Measurements from ENCODE around the gene NPLOC4. TPM values are rescaled to one million over a fixed set of nuclear protein-coding genes. Genes with fewer than 3 reads are reported as not detected.

NPLOC4 gene
- total and polyA plus RNA-seq, 2 of the 8 experiments (the other 6 are each of a cell fraction or from before 2014, with no cell fraction given): 70.7 to 92.7 TPM

- H3K4me2 ChIP-seq (ENCODE audit: insufficient read depth in 1 of 2, low read depth in 2 of 2, low read length in 2 of 2): no peak overlapping the region
- H2BK15ac ChIP-seq (ENCODE audit: low read length): no peak overlapping the region
- no peak for FAIRE-seq
- H4K8ac ChIP-seq (ENCODE audit: extremely low read depth, insufficient read depth, low read length): peak overlapping the region; percentile 17; the same call in 1 of the 2 replicates
- no peak overlapping the region for H2BK12ac ChIP-seq (ENCODE audit: low read depth, low read length)
- H3K4me1 ChIP-seq (replicated peaks in 1 of 4; ENCODE audit: control insufficient read depth in 3 of 4, insufficient read depth in 4 of 4, low read length in 3 of 4): peaks cover 3 to 14% (median 7%) of the 10 kb centered on the region in 4 experiments; a peak in 6 of 7 replicates
- H4K91ac ChIP-seq (replicated peaks; ENCODE audit: insufficient read length, low read length): no peak overlapping the region
- DNase-seq (ENCODE audit: low read depth in 1 of 2, low spot score in 2 of 2): no peak
- no peak overlapping the region for H2BK120ac ChIP-seq (replicated peaks; ENCODE audit: low read depth, low read length)
- H3K27ac ChIP-seq (ENCODE audit: low read depth, low read length): no peak overlapping the region
- ChIA-PET CTCF (ENCODE audit: partially characterized antibody) (interaction anchor here (1.6 to 3.1 kb wide), 2 partner anchors 11 to 16 kb away, joined by 5 to 20 read pairs; partner anchors contain the start of gene MRPL12), POLR2A (ENCODE audit: partially characterized antibody) (interaction anchor here (4.0 to 28.4 kb wide), 3 partner anchors 8 to 23 kb away, joined by 65 to 436 read pairs (median 100); partner anchors contain the start of genes CCDC137, MRPL12, OXLD1 and SLC25A10)
- no peak overlapping the region for H3K4ac ChIP-seq (replicated peaks; ENCODE audit: insufficient read length, low read depth, low read length)
- H4K5ac ChIP-seq (ENCODE audit: insufficient read length, low read depth, low read length): no peak overlapping the region
- no peak overlapping the region for H3K14ac ChIP-seq (ENCODE audit: insufficient read length)
- H2BK20ac ChIP-seq (ENCODE audit: low read length): no peak overlapping the region
- H3K4me3 ChIP-seq (ENCODE audit: extremely low read depth in 1 of 4, insufficient read depth in 2 of 4, low read depth in 3 of 4, low read length in 4 of 4): no peak overlapping the region
- H3K18ac ChIP-seq (ENCODE audit: extremely low read depth, low read length): no peak overlapping the region
- peaks cover 2 to 36% (median 18%) of the 10 kb centered on the region in 4 experiments; a peak in 6 of 8 replicates for H3K36me3 ChIP-seq (ENCODE audit: control insufficient read depth in 2 of 4, insufficient read depth in 4 of 4, low read length in 3 of 4)
- peaks cover 0 to 30% of the 10 kb centered on the region in 2 experiments for H4K20me1 ChIP-seq (replicated peaks in 1 of 2; ENCODE audit: control insufficient read depth in 1 of 2, insufficient read depth in 2 of 2, low read length in 2 of 2)
- peaks cover 15% of the 10 kb centered on the region for H3K79me1 ChIP-seq (ENCODE audit: low read depth, low read length)
- H3K9me3 ChIP-seq (ENCODE audit: insufficient read depth in 2 of 2, low read depth in 1 of 2, low read length in 1 of 2): no peaks in the 10 kb centered on the region
- peaks cover 12% of the 10 kb centered on the region for H3K23me2 ChIP-seq (ENCODE audit: low read depth, low read length)
- no peak overlapping the region for H3K9ac ChIP-seq (replicated peaks in 1 of 4; ENCODE audit: extremely low read depth in 1 of 4, low read depth in 3 of 4, low read length in 3 of 4)
- H3K56ac ChIP-seq (replicated peaks; ENCODE audit: insufficient read length, low read depth, low read length): no peak overlapping the region
- H2AK5ac ChIP-seq (ENCODE audit: low read depth, low read length): no peak overlapping the region
- 92% methylated on average over 15 of the region's 20 CpGs; no CpG with 5 or more reads in 1 of the 2 experiments for WGBS, 2 experiments (ENCODE audit: extremely low coverage in 1 of 2, insufficient coverage in 1 of 2, insufficient read length in 1 of 2, insufficient replicate concordance in 2 of 2, low coverage in 1 of 2, low lambda C conversion rate in 2 of 2, missing lambda C conversion rate in 1 of 2)
- H3K27me3 ChIP-seq (replicated peaks in 1 of 4; ENCODE audit: control insufficient read depth in 3 of 4, extremely low read depth in 1 of 4, insufficient read depth in 3 of 4, low read length in 3 of 4): no peaks in the 10 kb centered on the region
- H2BK5ac ChIP-seq (ENCODE audit: low read depth, low read length): no peak overlapping the region
- H2AFZ ChIP-seq (ENCODE audit: low read length): no peak overlapping the region
- no peak overlapping the region for H3K23ac ChIP-seq (ENCODE audit: insufficient read length)
- H3K79me2 ChIP-seq (ENCODE audit: control insufficient read depth in 1 of 2, insufficient read depth in 2 of 2, low read length in 2 of 2): peaks cover 4 to 37% of the 10 kb centered on the region in 2 experiments; a peak in 3 of 4 replicates
- TF ChIP-seq TBP (IDR thresholded peaks at IDR 0.05; ENCODE audit: low read depth, low read length) (no peak), CTBP2 (IDR thresholded peaks at IDR 0.05; ENCODE audit: borderline replicate concordance, insufficient read depth, insufficient read length, low read length) (no peak), CTCF (IDR thresholded peaks at IDR 0.05; ENCODE audit: control extremely low read depth in 1 of 3, insufficient read depth in 1 of 3, low read depth in 1 of 3, low read length in 3 of 3) (no peak), KDM1A (IDR thresholded peaks at IDR 0.05; ENCODE audit: borderline replicate concordance, low read length) (no peak), KDM4A (IDR thresholded peaks at IDR 0.05; ENCODE audit: low read depth, low read length, severe bottlenecking) (no peak), SIN3A (conservative IDR thresholded peaks at IDR 0.05 in 1 of 2, IDR thresholded peaks at IDR 0.05 in 1 of 2; ENCODE audit: low read depth in 1 of 2, low read length in 2 of 2) (no peak), RFX5 (IDR thresholded peaks at IDR 0.05; ENCODE audit: borderline replicate concordance, low read depth, low read length) (no peak), GABPA (IDR thresholded peaks at IDR 0.05; ENCODE audit: borderline replicate concordance, insufficient read depth, low read length) (no peak), GTF2F1 (IDR thresholded peaks at IDR 0.05; ENCODE audit: borderline replicate concordance, low read depth, low read length) (no peak), CEBPB (IDR thresholded peaks at IDR 0.05; ENCODE audit: low read depth, low read length) (no peak)
Measured at GRCh38 chr17:81686614-81687013, 49.7 kb upstream of the NPLOC4 start.

Data from H1 (cell line).